Upper lobe of left lung (tissue), 4 donors: ENCODE results near the gene DNAJB1.
"Not testable (repeated sequence)": the region's sequence is repeated elsewhere in the genome, so short reads cannot be mapped to it uniquely, and the experiment has no call there.

Source experiments
- EP300 ChIP-seq, 4 donors: sonication (generic); formaldehyde crosslinking; IDR thresholded peaks; one replicate each; pipeline ENCODE4 v1.5.1; 2017; ENCODE audit warnings: antibody characterized with exemption in 4 of 4, control low read depth in 2 of 4
- POLR2A ChIP-seq, 4 donors: fragments of 450-650 bp; IDR thresholded peaks; one replicate each; pipeline ENCODE4 v1.5.1; 2016 to 2017; ENCODE audit warnings: antibody characterized with exemption in 4 of 4, mild to moderate bottlenecking in 2 of 4
- POLR2AphosphoS5 ChIP-seq, 2 donors: sonication (generic); formaldehyde crosslinking; IDR thresholded peaks; one replicate each; pipeline ENCODE4 v1.5.1; 2017; ENCODE audit warnings: antibody characterized with exemption in 2 of 2
- TF ChIP-seq, protein P1 (sequence below), 6 experiments: fragments of 450-650 bp in 4 of 6; fragments of 200-600 bp in 2 of 6; sonication (generic) in 2 of 6; IDR thresholded peaks; one replicate each; pipeline ENCODE4 v1.5.1; 2016 to 2019; ENCODE audit warnings: antibody characterized with exemption in 6 of 6

DNA sequence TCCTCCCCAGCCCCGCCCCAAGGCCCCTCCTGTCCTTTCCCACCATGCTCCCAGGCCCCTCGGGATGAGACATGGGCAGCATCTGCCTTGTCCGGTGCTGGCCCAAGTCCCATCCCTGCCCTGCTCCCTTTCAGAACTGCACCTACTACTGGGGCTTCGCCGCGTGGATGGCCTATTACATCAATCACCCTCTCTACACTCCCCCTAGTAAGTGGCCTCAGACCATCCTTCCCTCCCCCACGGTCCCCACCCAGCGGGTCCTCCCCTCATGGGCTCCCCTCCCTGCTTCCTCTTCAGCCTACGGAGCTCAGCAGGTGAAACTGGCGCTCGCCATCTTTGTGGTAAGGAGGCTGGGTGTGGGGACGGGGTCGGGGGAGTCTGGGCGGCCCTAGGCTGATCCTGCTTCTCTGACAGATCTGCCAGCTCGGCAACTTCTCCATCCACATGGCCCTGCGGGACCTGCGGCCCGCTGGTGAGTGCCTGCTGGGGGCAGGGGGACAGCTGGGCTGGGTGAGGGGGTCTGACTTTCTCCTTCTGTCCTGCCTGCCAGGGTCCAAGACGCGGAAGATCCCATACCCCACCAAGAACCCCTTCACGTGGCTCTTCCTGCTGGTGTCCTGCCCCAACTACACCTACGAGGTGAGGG, 46.6 kb upstream of the DNAJB1 start:
- not testable (repeated sequence) for TF ChIP-seq POLR2AphosphoS5, POLR2A, EP300 (IDR thresholded peaks at IDR 0.05)
- TF ChIP-seq, protein P1, sequence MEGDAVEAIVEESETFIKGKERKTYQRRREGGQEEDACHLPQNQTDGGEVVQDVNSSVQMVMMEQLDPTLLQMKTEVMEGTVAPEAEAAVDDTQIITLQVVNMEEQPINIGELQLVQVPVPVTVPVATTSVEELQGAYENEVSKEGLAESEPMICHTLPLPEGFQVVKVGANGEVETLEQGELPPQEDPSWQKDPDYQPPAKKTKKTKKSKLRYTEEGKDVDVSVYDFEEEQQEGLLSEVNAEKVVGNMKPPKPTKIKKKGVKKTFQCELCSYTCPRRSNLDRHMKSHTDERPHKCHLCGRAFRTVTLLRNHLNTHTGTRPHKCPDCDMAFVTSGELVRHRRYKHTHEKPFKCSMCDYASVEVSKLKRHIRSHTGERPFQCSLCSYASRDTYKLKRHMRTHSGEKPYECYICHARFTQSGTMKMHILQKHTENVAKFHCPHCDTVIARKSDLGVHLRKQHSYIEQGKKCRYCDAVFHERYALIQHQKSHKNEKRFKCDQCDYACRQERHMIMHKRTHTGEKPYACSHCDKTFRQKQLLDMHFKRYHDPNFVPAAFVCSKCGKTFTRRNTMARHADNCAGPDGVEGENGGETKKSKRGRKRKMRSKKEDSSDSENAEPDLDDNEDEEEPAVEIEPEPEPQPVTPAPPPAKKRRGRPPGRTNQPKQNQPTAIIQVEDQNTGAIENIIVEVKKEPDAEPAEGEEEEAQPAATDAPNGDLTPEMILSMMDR (IDR thresholded peaks at IDR 0.05), result not testable (repeated sequence)
